WTC11 (cell line): ENCODE data around the gene TNS3. TPM values are rescaled to one million over a fixed set of nuclear protein-coding genes. Genes with fewer than 3 reads are reported as not detected.

Experiments
- ATAC-seq: fragments of 200-7000 bp; cut with Tn5 transposase; 2 replicates; pipeline ENCODE4 v1.10.0; 2021; ENCODE audit warnings: mild to moderate bottlenecking, moderate library complexity
- CTCF ChIA-PET: fragments of 300-600 bp; sonication (Branson Sonifier 250); formaldehyde crosslinking; loops from one replicate; lab custom pipeline; 2021; ENCODE audit warnings: antibody characterized with exemption; lab: Charles Lee
- POLR2A ChIA-PET: fragments of 350-600 bp; sonication (Branson Sonifier 250); formaldehyde crosslinking; loops from one replicate; lab custom pipeline; 2021; ENCODE audit warnings: antibody characterized with exemption; lab: Charles Lee
- DNase-seq: peaks from one replicate; pipeline ENCODE4 v3.0.0; 2021; ENCODE audit warnings: low spot score
- H3K27ac Mint-ChIP-seq: 2 replicates; pipeline ENCODE4 v1.8.0; 2021; ENCODE audit warnings: mixed read lengths
- H3K27me3 Mint-ChIP-seq: 2 replicates; pipeline ENCODE4 v1.8.0; 2021; ENCODE audit warnings: low read depth, mild to moderate bottlenecking, moderate library complexity, mixed read lengths
- H3K36me3 Mint-ChIP-seq: 2 replicates; pipeline ENCODE4 v1.8.0; 2021; ENCODE audit warnings: mixed read lengths
- H3K4me1 Mint-ChIP-seq: 2 replicates; pipeline ENCODE4 v1.8.0; 2022; ENCODE audit warnings: mixed read lengths
- H3K4me3 Mint-ChIP-seq: 2 replicates; pipeline ENCODE4 v1.8.0; 2021; ENCODE audit warnings: mild to moderate bottlenecking, moderate library complexity, mixed read lengths
- H3K9me3 Mint-ChIP-seq: 2 replicates; pipeline ENCODE4 v1.8.0; 2021; ENCODE audit warnings: mixed read lengths
- ESRRA ChIP-seq: sonication (generic); formaldehyde crosslinking; IDR thresholded peaks from 2 replicates; pipeline ENCODE4 v1.8.1; 2022; ENCODE audit warnings: mild to moderate bottlenecking, missing genetic modification reagents, borderline replicate concordance
- FOXP4 ChIP-seq: sonication (generic); formaldehyde crosslinking; IDR thresholded peaks from 2 replicates; pipeline ENCODE4 v1.8.0; 2022; ENCODE audit warnings: mild to moderate bottlenecking, missing genetic modification reagents
- GABPB1 ChIP-seq: sonication (generic); formaldehyde crosslinking; IDR thresholded peaks from 2 replicates; pipeline ENCODE4 v1.8.1; 2023; ENCODE audit warnings: mild to moderate bottlenecking, missing genetic modification reagents
- GRHL2 ChIP-seq: fragments of 250-450 bp; sonication (Bioruptor Pico); IDR thresholded peaks from 2 replicates; pipeline ENCODE4 v1.8.0; 2022; ENCODE audit warnings: mild to moderate bottlenecking, moderate library complexity; ENCODE audit not compliant: insufficient replicate concordance, severe bottlenecking
- GTF2I ChIP-seq: fragments of 250-450 bp; sonication (Bioruptor Pico); conservative IDR thresholded peaks from 2 replicates; pipeline ENCODE4 v1.4.0; 2021; ENCODE audit warnings: mild to moderate bottlenecking
- JAZF1 ChIP-seq: fragments of 250-450 bp; sonication (Bioruptor Pico); IDR thresholded peaks from 2 replicates; pipeline ENCODE4 v1.9.0; 2021; ENCODE audit warnings: moderate library complexity, mild to moderate bottlenecking, inconsistent platforms
- KAT7 ChIP-seq: sonication (generic); formaldehyde crosslinking; IDR thresholded peaks from 2 replicates; pipeline ENCODE4 v1.8.1; 2023; ENCODE audit warnings: missing genetic modification reagents, mild to moderate bottlenecking, borderline replicate concordance
- NR1H2 ChIP-seq: sonication (generic); formaldehyde crosslinking; IDR thresholded peaks from 2 replicates; pipeline ENCODE4 v1.9.0; 2021; ENCODE audit warnings: mild to moderate bottlenecking, moderate library complexity, missing genetic modification reagents
- PRRX2 ChIP-seq: fragments of 250-450 bp; sonication (Bioruptor Pico); IDR thresholded peaks from 2 replicates; pipeline ENCODE4 v1.8.0; 2021; ENCODE audit warnings: mild to moderate bottlenecking
- RORB ChIP-seq: fragments of 250-450 bp; sonication (Bioruptor Pico); IDR thresholded peaks from 2 replicates; pipeline ENCODE4 v1.9.0; 2021; ENCODE audit warnings: mild to moderate bottlenecking
- TEAD4 ChIP-seq: sonication (generic); formaldehyde crosslinking; IDR thresholded peaks from 2 replicates; pipeline ENCODE4 v1.8.0; 2022; ENCODE audit warnings: mild to moderate bottlenecking, missing genetic modification reagents
- USF2 ChIP-seq: sonication (generic); formaldehyde crosslinking; IDR thresholded peaks from 2 replicates; pipeline ENCODE4 v1.8.1; 2023; ENCODE audit warnings: mild to moderate bottlenecking, missing genetic modification reagents, moderate library complexity
- ZBTB21 ChIP-seq: sonication (generic); formaldehyde crosslinking; IDR thresholded peaks from 2 replicates; pipeline ENCODE4 v1.8.1; 2023; ENCODE audit warnings: mild to moderate bottlenecking, missing genetic modification reagents, borderline replicate concordance
- ZNF219 ChIP-seq: sonication (generic); formaldehyde crosslinking; IDR thresholded peaks from 2 replicates; pipeline ENCODE4 v1.8.0; 2023; ENCODE audit warnings: missing genetic modification reagents, mild to moderate bottlenecking, borderline replicate concordance
- ZNF232 ChIP-seq: sonication (generic); formaldehyde crosslinking; IDR thresholded peaks from 2 replicates; pipeline ENCODE4 v1.8.0; 2022; ENCODE audit warnings: mild to moderate bottlenecking, missing genetic modification reagents
- ZNF281 ChIP-seq: sonication (generic); formaldehyde crosslinking; IDR thresholded peaks from 2 replicates; pipeline ENCODE4 v1.8.0; 2023; ENCODE audit warnings: mild to moderate bottlenecking, missing genetic modification reagents
- ZNF416 ChIP-seq: fragments of 250-450 bp; sonication (Bioruptor Pico); IDR thresholded peaks from 2 replicates; pipeline ENCODE4 v1.9.0; 2021; ENCODE audit warnings: mild to moderate bottlenecking, inconsistent platforms
- ZNF671 ChIP-seq: fragments of 250-450 bp; sonication (Bioruptor Pico); IDR thresholded peaks from 2 replicates; pipeline ENCODE4 v1.8.0; 2021; ENCODE audit warnings: mild to moderate bottlenecking
- total RNA-seq: library from RNA; stranded (reverse); gene quantifications from 3 replicates; pipeline ENCODE4 v1.2.3, GENCODE V29; 2021
- TF ChIP-seq, protein P1 (sequence below): sonication (generic); formaldehyde crosslinking; conservative IDR thresholded peaks from 2 replicates; pipeline ENCODE4 v1.8.1; 2022; ENCODE audit warnings: mild to moderate bottlenecking, missing genetic modification reagents
- TF ChIP-seq, protein P2 (sequence below): fragments of 250-450 bp; sonication (Bioruptor Pico); conservative IDR thresholded peaks from 2 replicates; pipeline ENCODE4 v1.9.0; 2021; ENCODE audit warnings: mild to moderate bottlenecking
- TF ChIP-seq, protein P3 (sequence below): fragments of 250-450 bp; sonication (Bioruptor Pico); IDR thresholded peaks from 2 replicates; pipeline ENCODE4 v1.8.0; 2021; ENCODE audit warnings: mild to moderate bottlenecking
- TF ChIP-seq, protein P4 (sequence below): sonication (generic); formaldehyde crosslinking; IDR thresholded peaks from 2 replicates; pipeline ENCODE4 v1.8.1; 2023; ENCODE audit warnings: mild to moderate bottlenecking, missing genetic modification reagents
- TF ChIP-seq, protein P5 (sequence below): fragments of 250-450 bp; sonication (Bioruptor Pico); IDR thresholded peaks from 2 replicates; pipeline ENCODE4 v2.1.2; 2022; ENCODE audit warnings: mild to moderate bottlenecking, moderate library complexity

The TNS3 gene
- total RNA-seq, 1 experiment from 2014 or later, result 37.7 TPM

GRCh38 chr7:47512481-47513176, 69.3 kb downstream of the TNS3 start (continued):
- no peak for TF ChIP-seq ZNF281 (CRISPR knock-in tag)
- no peak for TF ChIP-seq GRHL2 (CRISPR knock-in tag)
- no peak for TF ChIP-seq GABPB1 (CRISPR knock-in tag)
- no peak for TF ChIP-seq ESRRA (CRISPR knock-in tag)
- no peak for TF ChIP-seq FOXP4 (CRISPR knock-in tag)
- TF ChIP-seq RORB (CRISPR knock-in tag), result no peak
- no peak for TF ChIP-seq TEAD4
- TF ChIP-seq NR1H2 (CRISPR knock-in tag), result no peak
- no peak for TF ChIP-seq ZNF416 (CRISPR knock-in tag)
- TF ChIP-seq ZNF232 (CRISPR knock-in tag), result no peak

DNA sequence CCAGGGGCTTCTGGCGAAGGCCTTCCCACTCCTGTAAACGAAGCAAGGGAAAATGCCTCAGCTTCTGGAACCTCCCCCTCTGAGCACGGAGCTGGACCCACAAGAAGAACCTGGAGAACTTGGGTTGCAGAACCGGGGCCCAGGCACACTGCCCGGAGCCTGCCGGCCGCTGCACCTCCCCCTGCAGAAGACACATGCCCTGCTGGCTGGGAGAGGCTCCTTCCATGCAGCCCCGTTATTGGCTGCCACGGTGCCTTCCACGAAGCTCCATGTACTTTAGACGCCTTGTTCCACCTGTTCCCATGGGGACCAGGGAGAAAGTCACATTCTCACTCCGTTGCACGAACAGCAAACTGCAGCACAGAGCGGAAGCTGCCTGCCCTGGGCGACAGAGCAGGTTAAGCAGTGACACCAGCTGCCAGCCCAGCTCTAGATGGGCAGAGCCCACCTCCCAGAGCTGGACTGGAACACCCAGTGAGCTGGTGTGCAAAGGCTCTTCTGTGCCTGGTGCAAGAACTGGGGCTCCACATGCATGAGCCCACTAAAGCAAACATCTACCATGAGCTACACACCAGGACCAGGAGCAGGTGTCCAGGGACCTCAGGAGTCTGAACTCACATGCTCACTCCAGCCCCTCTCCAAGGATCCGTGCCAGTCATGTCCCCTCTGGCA, 70.1 kb downstream of the TNS3 start:
- Mint-ChIP-seq H3K4me1 (peaks cover 7% of the 10 kb centered on the region), H3K27ac (no peak overlapping the region), H3K9me3 (no peaks in the 10 kb centered on the region), H3K36me3 (peaks cover 3% of the 10 kb centered on the region; the same call in 1 of the 2 replicates), H3K27me3 (no peaks in the 10 kb centered on the region), H3K4me3 (no peak overlapping the region)
- CTCF ChIA-PET, result no interaction called here
- POLR2A ChIA-PET, result no interaction called here
- DNase-seq (no peak), ATAC-seq (no peak)
- TF ChIP-seq, protein P1, sequence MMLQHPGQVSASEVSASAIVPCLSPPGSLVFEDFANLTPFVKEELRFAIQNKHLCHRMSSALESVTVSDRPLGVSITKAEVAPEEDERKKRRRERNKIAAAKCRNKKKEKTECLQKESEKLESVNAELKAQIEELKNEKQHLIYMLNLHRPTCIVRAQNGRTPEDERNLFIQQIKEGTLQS (CRISPR knock-in tag), result no peak
- TF ChIP-seq, protein P2, sequence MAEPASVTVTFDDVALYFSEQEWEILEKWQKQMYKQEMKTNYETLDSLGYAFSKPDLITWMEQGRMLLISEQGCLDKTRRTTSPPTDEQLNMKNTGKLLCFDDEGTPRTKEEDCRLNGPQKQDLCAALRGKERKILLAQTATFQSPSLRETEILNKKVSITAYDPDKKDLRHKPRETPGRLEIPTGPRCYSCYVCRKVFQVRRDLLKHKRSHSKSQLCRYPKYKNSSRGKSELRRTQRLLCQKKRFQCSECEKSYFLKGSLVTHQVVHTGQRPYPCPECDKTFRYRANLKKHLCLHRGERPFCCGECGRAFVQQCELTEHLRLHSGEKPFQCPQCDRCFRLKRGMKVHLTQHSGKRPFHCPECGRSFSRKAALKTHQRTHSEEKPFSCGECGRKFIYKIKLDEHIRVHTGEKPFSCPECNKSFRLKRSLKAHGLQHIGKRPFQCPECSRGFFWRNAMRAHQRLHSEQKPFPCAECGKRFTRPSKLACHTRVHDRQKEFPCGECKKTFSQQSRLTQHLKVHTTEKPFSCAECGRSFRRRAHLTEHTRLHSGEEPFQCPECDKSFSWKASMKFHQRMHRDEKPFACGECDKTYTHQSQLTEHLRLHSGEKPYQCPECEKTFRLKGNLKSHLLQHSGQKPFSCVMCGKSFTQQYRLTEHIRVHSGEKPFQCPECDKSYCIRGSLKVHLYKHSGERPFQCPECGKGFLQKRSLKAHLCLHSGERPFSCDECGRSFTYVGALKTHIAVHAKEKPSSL, result no peak
- TF ChIP-seq PRRX2 (CRISPR knock-in tag) (no peak), ZNF219 (CRISPR knock-in tag) (no peak), GABPB1 (CRISPR knock-in tag) (no peak), GTF2I (CRISPR knock-in tag) (no peak), JAZF1 (CRISPR knock-in tag) (no peak), ZNF671 (CRISPR knock-in tag) (no peak), ZBTB21 (CRISPR knock-in tag) (no peak), KAT7 (CRISPR knock-in tag) (no peak), USF2 (CRISPR knock-in tag) (no peak)
- TF ChIP-seq, protein P3, sequence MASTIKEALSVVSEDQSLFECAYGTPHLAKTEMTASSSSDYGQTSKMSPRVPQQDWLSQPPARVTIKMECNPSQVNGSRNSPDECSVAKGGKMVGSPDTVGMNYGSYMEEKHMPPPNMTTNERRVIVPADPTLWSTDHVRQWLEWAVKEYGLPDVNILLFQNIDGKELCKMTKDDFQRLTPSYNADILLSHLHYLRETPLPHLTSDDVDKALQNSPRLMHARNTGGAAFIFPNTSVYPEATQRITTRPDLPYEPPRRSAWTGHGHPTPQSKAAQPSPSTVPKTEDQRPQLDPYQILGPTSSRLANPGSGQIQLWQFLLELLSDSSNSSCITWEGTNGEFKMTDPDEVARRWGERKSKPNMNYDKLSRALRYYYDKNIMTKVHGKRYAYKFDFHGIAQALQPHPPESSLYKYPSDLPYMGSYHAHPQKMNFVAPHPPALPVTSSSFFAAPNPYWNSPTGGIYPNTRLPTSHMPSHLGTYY (CRISPR knock-in tag), result no peak
- TF ChIP-seq, protein P4, sequence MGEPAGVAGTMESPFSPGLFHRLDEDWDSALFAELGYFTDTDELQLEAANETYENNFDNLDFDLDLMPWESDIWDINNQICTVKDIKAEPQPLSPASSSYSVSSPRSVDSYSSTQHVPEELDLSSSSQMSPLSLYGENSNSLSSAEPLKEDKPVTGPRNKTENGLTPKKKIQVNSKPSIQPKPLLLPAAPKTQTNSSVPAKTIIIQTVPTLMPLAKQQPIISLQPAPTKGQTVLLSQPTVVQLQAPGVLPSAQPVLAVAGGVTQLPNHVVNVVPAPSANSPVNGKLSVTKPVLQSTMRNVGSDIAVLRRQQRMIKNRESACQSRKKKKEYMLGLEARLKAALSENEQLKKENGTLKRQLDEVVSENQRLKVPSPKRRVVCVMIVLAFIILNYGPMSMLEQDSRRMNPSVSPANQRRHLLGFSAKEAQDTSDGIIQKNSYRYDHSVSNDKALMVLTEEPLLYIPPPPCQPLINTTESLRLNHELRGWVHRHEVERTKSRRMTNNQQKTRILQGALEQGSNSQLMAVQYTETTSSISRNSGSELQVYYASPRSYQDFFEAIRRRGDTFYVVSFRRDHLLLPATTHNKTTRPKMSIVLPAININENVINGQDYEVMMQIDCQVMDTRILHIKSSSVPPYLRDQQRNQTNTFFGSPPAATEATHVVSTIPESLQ (CRISPR knock-in tag), result no peak
- TF ChIP-seq, protein P5, sequence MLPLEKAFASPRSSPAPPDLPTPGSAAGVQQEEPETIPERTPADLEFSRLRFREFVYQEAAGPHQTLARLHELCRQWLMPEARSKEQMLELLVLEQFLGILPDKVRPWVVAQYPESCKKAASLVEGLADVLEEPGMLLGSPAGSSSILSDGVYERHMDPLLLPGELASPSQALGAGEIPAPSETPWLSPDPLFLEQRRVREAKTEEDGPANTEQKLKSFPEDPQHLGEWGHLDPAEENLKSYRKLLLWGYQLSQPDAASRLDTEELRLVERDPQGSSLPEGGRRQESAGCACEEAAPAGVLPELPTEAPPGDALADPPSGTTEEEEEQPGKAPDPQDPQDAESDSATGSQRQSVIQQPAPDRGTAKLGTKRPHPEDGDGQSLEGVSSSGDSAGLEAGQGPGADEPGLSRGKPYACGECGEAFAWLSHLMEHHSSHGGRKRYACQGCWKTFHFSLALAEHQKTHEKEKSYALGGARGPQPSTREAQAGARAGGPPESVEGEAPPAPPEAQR (CRISPR knock-in tag), result no peak
